HPDE6-E6E7 (cell line): ENCODE results near the gene DNAJC1.
"Not testable (repeated sequence)": the region's sequence is repeated elsewhere in the genome, so short reads cannot be mapped to it uniquely, and the experiment has no call there.

ENCODE experiments used
- DNase-seq: peaks from one replicate; pipeline ENCODE4 v3.0.0; 2011; ENCODE audit warnings: missing footprints; ENCODE audit errors: extremely low spot score

Gene DNAJC1

GRCh38 chr10:21826725-21827124 lies 176.8 kb downstream of the DNAJC1 start:
- no peak for DNase-seq

DNA sequence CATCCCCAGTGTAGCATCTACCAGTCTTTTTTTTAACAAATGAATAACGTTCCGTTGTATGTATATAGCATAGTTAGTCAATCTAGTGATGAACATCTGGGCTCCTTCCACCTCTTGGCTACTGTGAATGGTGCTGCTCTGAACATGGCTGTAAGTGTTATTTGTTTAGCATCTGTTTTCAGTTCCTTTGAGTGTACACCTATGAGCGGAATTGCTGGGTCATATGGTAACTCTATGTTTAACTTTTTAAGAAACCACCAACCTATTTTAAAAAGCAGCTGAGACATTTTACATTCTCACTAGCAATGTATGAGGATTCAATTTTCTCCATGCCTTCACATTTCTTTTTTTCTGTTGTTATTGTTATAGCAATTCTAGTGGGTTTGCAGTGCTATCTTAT lies 178.2 kb downstream of the DNAJC1 start:
- no peak for DNase-seq

DNA sequence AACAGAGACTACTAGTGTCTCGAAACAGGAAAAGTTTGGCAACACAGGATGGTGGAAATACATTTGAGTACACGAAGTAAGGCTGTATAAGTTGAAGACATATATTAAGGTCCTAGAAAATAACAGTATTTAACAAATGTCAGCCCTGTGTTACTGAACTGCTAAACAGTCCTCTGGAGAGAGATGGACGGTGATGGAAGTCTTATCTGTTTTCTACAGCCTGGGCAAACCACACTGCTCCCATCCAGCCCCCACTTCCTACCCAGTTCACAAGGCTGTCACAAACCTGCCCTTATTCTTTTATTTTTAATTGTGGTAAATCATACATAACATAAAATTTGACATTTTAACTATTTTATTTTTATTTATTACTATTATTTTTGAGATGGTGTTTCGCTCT lies 179.1 kb downstream of the DNAJC1 start:
- no peak for DNase-seq

- no peak for DNase-seq
Measured at GRCh38 chr10:21823617-21824016, 179.9 kb downstream of the DNAJC1 start.

- not testable (repeated sequence) for DNase-seq
Measured at GRCh38 chr10:21822273-21822672, 181.3 kb downstream of the DNAJC1 start.

- DNase-seq = no peak
Measured at GRCh38 chr10:21820952-21821351, 182.6 kb downstream of the DNAJC1 start.

DNA sequence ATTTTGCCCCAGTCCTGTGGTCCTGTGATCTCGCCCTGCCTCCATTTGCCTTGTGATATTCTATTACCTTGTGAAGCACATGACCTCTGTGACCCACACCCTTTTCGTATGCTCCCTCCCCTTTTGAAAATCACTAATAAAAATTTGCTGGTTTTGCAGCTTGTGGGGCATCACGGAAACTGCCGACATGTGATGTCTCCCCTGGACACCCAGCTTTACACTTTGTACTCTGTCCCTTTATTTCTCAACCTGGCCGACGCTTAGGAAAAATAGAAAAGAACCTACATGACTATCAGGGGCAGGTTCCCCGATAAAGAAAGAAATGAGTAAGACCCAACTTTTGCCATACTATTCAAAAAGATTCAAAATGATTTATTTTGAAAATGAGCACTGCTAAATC lies 185.1 kb downstream of the DNAJC1 start:
- not testable (repeated sequence) for DNase-seq

DNA sequence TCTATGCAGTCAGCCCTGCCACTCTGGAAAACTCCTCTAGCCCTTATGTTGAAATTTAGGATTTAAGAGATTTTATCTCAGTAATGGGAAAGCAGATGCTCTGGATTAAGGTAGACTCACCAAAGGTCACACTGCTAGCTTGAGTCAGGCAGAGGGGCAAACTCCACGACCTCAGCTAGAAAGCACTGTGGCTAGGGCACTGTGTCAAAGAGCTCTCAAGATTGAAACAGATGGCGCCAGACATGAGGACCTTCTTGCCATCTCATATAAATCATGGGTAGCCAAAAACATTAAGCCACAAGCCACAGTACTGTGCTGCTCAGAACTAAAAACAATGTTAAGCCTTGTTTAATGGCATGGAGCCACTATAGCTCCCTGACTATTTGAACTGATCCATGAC lies 188.7 kb downstream of the DNAJC1 start:
- DNase-seq = no peak

DNA sequence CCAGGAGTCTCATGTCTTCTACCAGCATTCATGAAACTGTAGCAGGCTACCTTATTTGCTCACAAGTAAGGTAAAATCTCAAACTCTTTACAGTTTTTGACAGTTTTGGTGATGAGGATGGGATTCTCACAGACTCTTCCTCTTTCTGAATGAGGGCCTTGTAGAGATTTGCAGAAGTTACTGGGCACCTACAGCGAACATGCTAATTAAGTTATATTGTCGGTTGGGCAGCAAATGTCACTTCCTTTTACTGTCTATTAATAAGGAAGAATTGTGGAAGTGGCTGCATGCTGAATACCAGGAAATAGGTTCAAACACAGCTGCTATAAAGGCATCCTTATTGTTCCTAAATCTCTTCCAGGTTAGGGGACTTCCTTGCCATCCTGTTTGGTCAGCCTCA lies 189.6 kb downstream of the DNAJC1 start:
- DNase-seq = no peak

GRCh38 chr10:21811245-21811585 lies 192.3 kb downstream of the DNAJC1 start:
- DNase-seq = no peak

DNA sequence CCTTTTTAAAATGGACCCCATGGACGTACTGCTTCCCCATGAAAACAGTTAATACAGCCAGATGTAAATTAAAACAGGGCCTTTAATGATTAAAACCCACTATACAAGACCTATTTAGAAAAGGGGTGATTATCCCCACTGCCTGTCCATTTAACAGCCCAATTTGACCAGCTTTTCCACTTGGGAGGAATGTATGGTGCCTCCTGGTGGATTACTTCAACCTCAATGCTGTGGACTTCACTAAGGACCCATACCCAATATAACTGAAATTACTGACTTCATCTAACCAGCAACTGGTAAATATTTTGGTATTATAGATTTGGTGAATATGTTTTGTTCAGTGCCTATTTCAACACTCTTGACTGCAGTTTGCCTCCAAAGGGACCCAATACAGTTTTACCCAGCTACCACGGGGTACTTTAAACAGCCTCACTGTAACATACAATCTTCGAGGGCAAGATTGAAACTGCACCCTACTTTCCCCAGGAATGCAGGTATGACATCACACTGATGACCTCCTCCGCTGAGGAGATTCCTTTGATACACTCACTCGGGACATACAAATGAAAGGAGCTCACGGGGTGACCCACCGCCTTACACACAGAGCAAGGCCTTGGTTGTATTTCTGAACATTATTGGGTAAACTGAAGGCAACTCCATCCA lies 192.8 kb downstream of the DNAJC1 start:
- DNase-seq = peak; percentile 1

DNA sequence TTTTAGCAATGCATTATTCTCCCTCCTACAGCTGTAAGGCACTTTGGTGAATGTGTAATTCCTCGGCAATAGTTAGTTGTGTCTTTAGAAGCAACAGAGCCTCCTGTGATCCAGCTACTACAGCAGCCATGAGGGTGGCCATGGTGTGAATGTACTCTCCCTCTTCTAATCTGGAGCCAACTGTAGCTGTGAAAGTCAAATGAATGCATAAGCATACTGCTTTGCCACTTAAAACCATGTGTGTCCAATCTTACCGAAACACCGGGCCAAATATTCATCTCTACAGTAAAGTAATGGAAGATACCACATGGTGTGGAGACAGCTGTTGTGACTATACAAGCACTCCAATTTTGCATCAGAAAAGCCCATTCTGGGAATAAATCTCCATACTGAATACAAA lies 195.0 kb downstream of the DNAJC1 start:
- no peak for DNase-seq

DNA sequence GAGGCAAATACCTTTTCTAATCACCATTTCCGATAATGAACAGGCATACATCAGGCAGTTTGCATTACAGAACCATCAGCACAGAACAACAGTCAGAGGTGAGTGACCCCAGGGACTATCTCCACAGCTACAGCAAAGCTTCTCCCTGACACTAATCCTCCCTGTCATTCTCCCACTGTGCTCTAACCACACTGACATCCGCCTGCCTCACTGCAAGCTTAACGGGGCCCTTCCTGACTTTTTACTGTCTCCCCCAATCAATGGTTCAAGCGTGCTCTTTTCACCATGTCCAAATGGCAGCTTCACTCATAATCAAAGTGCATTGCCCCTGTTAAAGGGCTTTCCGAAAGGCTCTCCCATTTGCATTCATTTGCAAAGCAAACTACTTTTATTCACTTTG lies 196.3 kb downstream of the DNAJC1 start:
- DNase-seq = no peak

- no peak for DNase-seq
Measured at GRCh38 chr10:21803374-21803773, 200.2 kb downstream of the DNAJC1 start.

DNA sequence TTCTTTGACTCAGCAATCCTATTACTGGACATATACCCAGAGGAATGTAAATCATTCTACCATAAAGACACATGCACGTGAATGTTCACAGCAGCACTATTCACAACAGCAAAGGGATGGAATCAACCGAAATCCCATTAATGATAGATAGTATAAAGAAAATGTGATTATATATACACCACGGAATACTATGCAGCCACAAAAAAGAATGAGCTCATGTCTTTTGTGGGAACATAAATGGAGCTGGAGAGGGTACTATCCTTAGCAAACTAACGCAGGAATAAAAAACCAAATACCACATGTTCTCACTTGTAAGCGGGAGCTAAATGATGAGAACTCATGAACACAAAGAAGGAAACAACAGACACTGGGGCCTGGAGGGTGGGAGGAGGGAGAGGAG lies 201.9 kb downstream of the DNAJC1 start:
- DNase-seq = no peak

GRCh38 chr10:21797984-21798765 lies 205.4 kb downstream of the DNAJC1 start:
- DNase-seq = no peak

- DNase-seq = no peak
Measured at GRCh38 chr10:21797533-21797932, 206.0 kb downstream of the DNAJC1 start.

DNA sequence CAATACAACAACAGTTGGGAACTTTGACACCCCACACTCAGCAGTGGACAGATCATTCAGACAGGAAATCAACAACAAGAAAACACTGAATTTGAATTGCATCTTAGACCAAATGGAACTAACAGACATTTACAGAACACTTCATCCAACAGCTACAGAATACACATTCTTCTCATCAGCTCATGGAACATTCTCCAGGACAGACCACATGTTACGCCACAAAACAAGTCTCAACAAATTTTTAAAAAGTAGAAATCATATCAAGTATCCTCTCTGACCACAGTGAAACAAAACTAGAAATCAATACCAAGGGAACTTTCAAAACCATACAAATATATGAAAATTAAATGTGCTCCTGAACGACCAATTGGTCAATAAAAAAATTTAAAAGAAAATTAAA lies 212.3 kb downstream of the DNAJC1 start:
- no peak for DNase-seq

DNA sequence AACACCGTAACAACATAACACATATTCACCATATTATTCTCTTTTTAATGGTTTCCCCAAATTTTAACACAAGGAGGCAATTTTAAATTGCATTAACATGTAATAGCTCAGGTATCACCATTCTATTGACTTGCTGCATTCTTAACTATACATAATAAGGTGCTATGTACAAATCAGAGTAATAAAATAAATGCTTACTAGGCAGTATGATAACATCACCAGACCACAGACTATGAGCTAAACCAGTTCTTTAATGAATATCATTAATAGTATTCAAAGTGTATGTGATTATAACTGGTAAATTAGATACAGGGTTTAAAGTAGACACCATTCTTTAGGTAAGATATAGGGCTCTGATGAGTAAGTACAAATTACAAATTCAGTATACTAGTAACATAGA lies 226.6 kb downstream of the DNAJC1 start:
- DNase-seq = no peak

- no peak for DNase-seq
Measured at GRCh38 chr10:21771219-21771618, 232.3 kb downstream of the DNAJC1 start.

DNA sequence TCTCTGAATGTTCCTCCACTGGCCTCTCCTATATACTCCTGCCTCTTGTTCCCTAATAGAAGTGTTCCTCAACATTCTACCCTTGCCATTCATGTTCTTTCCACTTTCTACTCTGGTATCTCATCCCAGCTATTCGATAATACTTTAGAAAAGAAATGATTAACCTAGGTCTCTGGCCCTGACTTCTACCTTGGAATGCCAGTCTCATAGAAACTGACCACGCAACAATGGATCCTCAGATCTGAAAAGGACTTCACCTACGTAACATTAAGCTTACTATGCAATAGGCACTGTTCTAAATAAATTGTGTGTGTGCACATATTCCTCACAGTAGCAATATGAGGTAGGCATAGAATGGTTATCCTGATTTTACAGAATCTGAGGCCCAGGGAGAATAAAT lies 234.5 kb downstream of the DNAJC1 start:
- DNase-seq = no peak

DNA sequence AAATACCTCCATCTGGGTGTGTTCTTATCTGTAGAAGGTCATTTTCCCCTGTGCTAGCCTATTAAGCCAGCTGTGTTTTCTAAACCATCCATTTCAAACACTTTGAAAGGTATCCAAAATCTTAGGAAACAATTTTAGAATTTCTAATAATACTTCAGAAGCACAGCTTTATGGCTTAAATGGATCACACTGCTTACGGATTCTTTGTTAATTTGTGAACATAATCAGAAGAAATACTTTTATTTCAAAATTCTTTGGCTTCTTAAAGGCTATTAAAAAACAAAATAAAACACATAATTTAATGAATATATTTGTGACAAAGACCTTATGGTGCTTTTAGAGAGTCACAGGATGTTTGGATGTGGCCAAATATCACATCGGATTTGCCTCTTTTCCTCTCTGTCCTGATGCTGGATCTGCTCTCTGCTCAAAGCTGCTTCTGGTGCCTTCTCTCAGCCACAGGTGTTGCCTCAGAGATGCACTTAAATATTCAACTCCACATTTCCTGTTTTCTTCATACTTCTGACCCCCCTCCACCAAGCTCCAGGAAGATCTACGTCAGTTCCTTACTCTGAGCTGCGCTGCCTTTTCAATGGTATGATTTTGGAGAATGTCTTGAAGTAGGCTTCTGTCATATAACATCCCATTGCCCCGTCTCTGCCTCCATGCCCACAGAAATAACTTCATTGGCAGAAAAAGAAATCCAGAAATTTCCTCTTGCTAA lies 238.9 kb downstream of the DNAJC1 start:
- DNase-seq = no peak

DNA sequence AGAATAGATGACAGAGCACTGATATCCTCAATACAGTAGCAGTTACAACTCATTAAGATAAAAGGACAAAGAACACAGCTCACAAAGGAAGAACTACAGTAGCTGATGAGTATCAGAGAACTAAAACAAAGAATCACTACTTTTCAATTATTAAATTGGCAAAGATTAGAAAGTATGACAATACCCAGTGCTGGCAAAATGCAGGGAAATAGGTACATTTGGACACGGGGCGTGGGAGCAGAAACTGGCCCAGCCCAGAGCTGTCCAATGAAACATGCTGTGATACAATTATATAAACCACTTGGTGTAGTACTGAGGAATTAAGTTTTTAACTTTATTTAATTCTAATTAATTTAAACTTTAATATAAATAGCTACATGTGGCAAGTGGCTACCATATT lies 243.2 kb downstream of the DNAJC1 start:
- DNase-seq = no peak
